Gastroesophageal sphincter (tissue), 4 donors: Measurements from ENCODE around the gene SLC28A2. TPM values are rescaled to one million over a fixed set of nuclear protein-coding genes. Genes with fewer than 3 reads are reported as not detected.
A peak's percentile ranks its signal among the peaks of the same experiment; 100 is the strongest.

ENCODE experiments used
- ATAC-seq: fragments of 150-250 bp; one replicate; pipeline ENCODE4 v1.9.1; 2016; ENCODE audit warnings: mild to moderate bottlenecking, moderate library complexity
- H3K27ac ChIP-seq, 4 donors: fragments of 200-600 bp; sonication (generic) in 3 of 4; 1 replicate in 3 of 4; 2 replicates in 1 of 4; pipeline ENCODE4 v1.5.1; 2016 to 2019
- H3K27me3 ChIP-seq: fragments of 200-600 bp; sonication (generic); one replicate; pipeline ENCODE4 v1.5.1; 2019
- H3K36me3 ChIP-seq, 2 donors: fragments of 200-600 bp; sonication (generic); one replicate each; pipeline ENCODE4 v1.5.1; 2019; ENCODE audit warnings: control low read depth in 1 of 2
- H3K4me1 ChIP-seq, 3 donors: fragments of 200-600 bp; sonication (generic); 1 replicate in 2 of 3; 2 replicates in 1 of 3; pipeline ENCODE4 v1.5.1; 2016 to 2019; ENCODE audit warnings: control low read depth in 2 of 3
- H3K4me3 ChIP-seq, 2 donors: fragments of 200-600 bp; sonication (generic); one replicate each; pipeline ENCODE4 v1.5.1; 2019; ENCODE audit warnings: mild to moderate bottlenecking in 1 of 2, moderate library complexity in 1 of 2
- H3K9me3 ChIP-seq, 3 donors: fragments of 200-600 bp; sonication (generic); one replicate each; pipeline ENCODE4 v1.5.1; 2017 to 2019; ENCODE audit warnings: control low read depth in 2 of 3
- EP300 ChIP-seq: sonication (generic); formaldehyde crosslinking; IDR thresholded peaks from one replicate; pipeline ENCODE4 v1.6.1; 2017; ENCODE audit warnings: antibody characterized with exemption, mild to moderate bottlenecking
- POLR2A ChIP-seq, 2 donors: fragments of 450-650 bp; IDR thresholded peaks; one replicate each; pipeline ENCODE4 v1.6.1; 2017; ENCODE audit warnings: antibody characterized with exemption in 2 of 2, mild to moderate bottlenecking in 2 of 2, moderate library complexity in 1 of 2
- POLR2AphosphoS5 ChIP-seq: sonication (generic); formaldehyde crosslinking; IDR thresholded peaks from one replicate; pipeline ENCODE4 v1.6.1; 2017; ENCODE audit warnings: antibody characterized with exemption
- WGBS, 2 donors: methylation state at CpG; one replicate each; pipeline ENCODE4 v1.1.5; 2018; ENCODE audit warnings: low coverage in 1 of 2; 5-methylcytosine and 5-hydroxymethylcytosine counted together
- total RNA-seq, 4 donors: library from RNA; depleted of rRNA; stranded (reverse); fragments of >200 nt; gene quantifications; one replicate each; pipeline ENCODE4 v1.1.0, GENCODE V29; 2016
- TF ChIP-seq, protein P1 (sequence below), 4 experiments: fragments of 200-600 bp in 2 of 4; fragments of 450-650 bp in 2 of 4; sonication (generic) in 1 of 4; IDR thresholded peaks; one replicate each; pipeline ENCODE4 v1.5.1; 2017 to 2019; ENCODE audit warnings: antibody characterized with exemption in 4 of 4, mild to moderate bottlenecking in 2 of 4, moderate library complexity in 2 of 4

Gene SLC28A2
- total RNA-seq, 4 donors from 2014 or later: not detected

DNA sequence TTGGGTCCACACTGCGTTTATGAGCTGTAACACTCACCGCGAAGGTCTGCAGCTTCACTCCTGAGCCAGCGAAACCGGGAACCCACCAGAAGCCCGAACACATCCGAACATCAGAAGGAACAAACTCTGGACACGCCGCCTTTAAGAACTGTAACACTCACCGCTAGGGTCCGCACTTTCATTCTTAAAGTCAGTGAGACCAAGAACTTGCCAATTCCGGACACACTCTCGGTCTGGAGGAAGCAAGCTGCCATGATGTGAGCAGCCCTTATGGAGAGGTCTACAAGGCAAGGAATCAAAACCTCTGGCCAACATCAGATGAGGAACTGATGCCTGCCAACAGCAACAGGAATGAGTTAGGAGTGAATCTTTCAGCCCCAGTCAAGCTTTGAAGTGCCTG, 62.9 kb downstream of the SLC28A2 start:
- no CpG with 5 or more reads among the region's 13 CpGs for WGBS, 2 donors
- Histone ChIP-seq H3K36me3 (no peaks in the 10 kb centered on the region), H3K9me3 (no peaks in the 10 kb centered on the region), H3K4me1 (no peaks in the 10 kb centered on the region), H3K27me3 (peaks cover 23% of the 10 kb centered on the region), H3K27ac (no peak overlapping the region), H3K4me3 (no peak overlapping the region)
- TF ChIP-seq, protein P1, sequence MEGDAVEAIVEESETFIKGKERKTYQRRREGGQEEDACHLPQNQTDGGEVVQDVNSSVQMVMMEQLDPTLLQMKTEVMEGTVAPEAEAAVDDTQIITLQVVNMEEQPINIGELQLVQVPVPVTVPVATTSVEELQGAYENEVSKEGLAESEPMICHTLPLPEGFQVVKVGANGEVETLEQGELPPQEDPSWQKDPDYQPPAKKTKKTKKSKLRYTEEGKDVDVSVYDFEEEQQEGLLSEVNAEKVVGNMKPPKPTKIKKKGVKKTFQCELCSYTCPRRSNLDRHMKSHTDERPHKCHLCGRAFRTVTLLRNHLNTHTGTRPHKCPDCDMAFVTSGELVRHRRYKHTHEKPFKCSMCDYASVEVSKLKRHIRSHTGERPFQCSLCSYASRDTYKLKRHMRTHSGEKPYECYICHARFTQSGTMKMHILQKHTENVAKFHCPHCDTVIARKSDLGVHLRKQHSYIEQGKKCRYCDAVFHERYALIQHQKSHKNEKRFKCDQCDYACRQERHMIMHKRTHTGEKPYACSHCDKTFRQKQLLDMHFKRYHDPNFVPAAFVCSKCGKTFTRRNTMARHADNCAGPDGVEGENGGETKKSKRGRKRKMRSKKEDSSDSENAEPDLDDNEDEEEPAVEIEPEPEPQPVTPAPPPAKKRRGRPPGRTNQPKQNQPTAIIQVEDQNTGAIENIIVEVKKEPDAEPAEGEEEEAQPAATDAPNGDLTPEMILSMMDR (IDR thresholded peaks at IDR 0.05): peak in 2 of 4 experiments; percentile 9 to 15
- no peak for TF ChIP-seq EP300
- no peak for ATAC-seq

- H3K27ac ChIP-seq: no peak overlapping the region
These were observed 67.6 kb downstream of the SLC28A2 start for GRCh38 chr15:45319472-45320214.

GRCh38 chr15:45320581-45321205, 68.7 kb downstream of the SLC28A2 start:
- Histone ChIP-seq H3K4me3 (no peak overlapping the region), H3K9me3 (no peaks in the 10 kb centered on the region), H3K27me3 (peaks cover 7% of the 10 kb centered on the region), H3K36me3 (no peaks in the 10 kb centered on the region), H3K27ac (no peak overlapping the region), H3K4me1 (no peaks in the 10 kb centered on the region)
- no peak for ATAC-seq
- WGBS, 2 donors: 59 to 78% methylated on average over 2 to 3 of the region's 3 CpGs
- TF ChIP-seq POLR2AphosphoS5 (no peak), POLR2A (IDR thresholded peaks at IDR 0.05) (no peak), EP300 (no peak)
- TF ChIP-seq, protein P1 (IDR thresholded peaks at IDR 0.05): no peak

More at GRCh38 chr15:45319472-45320214, 67.6 kb downstream of the SLC28A2 start:
- no peaks in the 10 kb centered on the region for H3K4me1 ChIP-seq
- H3K9me3 ChIP-seq: no peaks in the 10 kb centered on the region
- ATAC-seq: no peak
- H3K36me3 ChIP-seq: no peaks in the 10 kb centered on the region
- WGBS, 2 donors: 81% methylated on average over 6 to 7 of the region's 7 CpGs
- TF ChIP-seq, protein P1 (IDR thresholded peaks at IDR 0.05): no peak
- TF ChIP-seq POLR2A (IDR thresholded peaks at IDR 0.05): no peak
- no peak for TF ChIP-seq EP300
- TF ChIP-seq POLR2AphosphoS5: no peak
- H3K27me3 ChIP-seq: peaks cover 16% of the 10 kb centered on the region
- no peak overlapping the region for H3K4me3 ChIP-seq

GRCh38 chr15:45326280-45326679, 74.2 kb downstream of the SLC28A2 start:
- H3K36me3 ChIP-seq: no peaks in the 10 kb centered on the region
- no peaks in the 10 kb centered on the region for H3K4me1 ChIP-seq
- H3K27me3 ChIP-seq: peaks cover 20% of the 10 kb centered on the region
- H3K4me3 ChIP-seq: no peak overlapping the region
- TF ChIP-seq EP300: no peak
- no peak for TF ChIP-seq POLR2A (IDR thresholded peaks at IDR 0.05)
- TF ChIP-seq POLR2AphosphoS5: no peak
- TF ChIP-seq, protein P1 (IDR thresholded peaks at IDR 0.05): no peak
- no peaks in the 10 kb centered on the region for H3K9me3 ChIP-seq
- ATAC-seq: no peak
- WGBS, 2 donors: 64 to 100% methylated on average over 1 to 2 of the region's 5 CpGs
- no peak overlapping the region for H3K27ac ChIP-seq

DNA sequence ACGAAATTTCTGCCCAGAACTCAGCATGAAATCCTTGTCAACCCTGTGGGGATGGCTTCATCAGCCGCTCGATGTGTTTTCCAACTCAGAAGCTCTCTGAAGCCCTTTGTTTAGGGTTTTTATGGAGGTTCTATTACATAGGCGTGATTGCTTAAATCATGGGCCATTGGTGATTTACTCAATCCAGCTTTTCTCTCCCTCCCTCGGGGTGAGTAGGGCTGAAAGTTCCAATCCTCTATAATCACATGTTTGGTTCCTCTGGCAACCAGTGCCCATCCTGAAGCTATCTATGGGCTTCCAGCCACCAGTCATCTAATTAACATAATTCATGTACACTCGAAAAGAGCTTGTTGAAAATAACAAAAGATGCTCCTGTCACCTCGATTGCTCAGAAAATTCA, 74.7 kb downstream of the SLC28A2 start:
- Histone ChIP-seq H3K27me3 (peaks cover 24% of the 10 kb centered on the region), H3K27ac (no peak overlapping the region)
- 58 to 69% methylated on average over 5 to 7 of the region's 7 CpGs for WGBS, 2 donors

More for the DNA sequence above, 74.7 kb downstream of the SLC28A2 start:
- no peaks in the 10 kb centered on the region for H3K36me3 ChIP-seq
- ATAC-seq: no peak
- H3K4me1 ChIP-seq: no peaks in the 10 kb centered on the region
- H3K9me3 ChIP-seq: no peaks in the 10 kb centered on the region
- no peak overlapping the region for H3K4me3 ChIP-seq
- TF ChIP-seq EP300 (no peak), POLR2A (IDR thresholded peaks at IDR 0.05) (no peak), POLR2AphosphoS5 (no peak)
- TF ChIP-seq, protein P1 (IDR thresholded peaks at IDR 0.05): no peak
